GM23338 (cell line): ENCODE data around the gene LRRC58. TPM values are rescaled to one million over a fixed set of nuclear protein-coding genes. Genes with fewer than 3 reads are reported as not detected.
A peak's percentile ranks its signal among the peaks of the same experiment; 100 is the strongest.

ENCODE experiments used
- ATAC-seq: fragments of 200-7000 bp; cut with Tn5 transposase; 3 replicates; pipeline ENCODE4 v1.9.1; 2020
- DNase-seq: peaks from one replicate; pipeline ENCODE4 v3.0.0-alpha.2; 2015; ENCODE audit warnings: low spot score
- H2AFZ ChIP-seq: fragments of 200-600 bp; sonication (generic); 2 replicates; pipeline ENCODE4 v1.8.0; 2016; ENCODE audit warnings: antibody characterized with exemption, mild to moderate bottlenecking, moderate library complexity
- H3F3A ChIP-seq: fragments of 200-600 bp; sonication (generic); replicated peaks from 2 replicates; pipeline ENCODE4 v1.8.0; 2017; ENCODE audit warnings: antibody characterized with exemption, mixed run types, low read depth
- H3K27ac ChIP-seq: fragments of 200-600 bp; sonication (generic); 2 replicates; pipeline ENCODE4 v1.6.1; 2016; ENCODE audit warnings: low read depth
- H3K27me3 ChIP-seq: fragments of 200-600 bp; sonication (generic); 2 replicates; pipeline ENCODE4 v1.8.0; 2016; ENCODE audit warnings: mild to moderate bottlenecking, mixed run types, moderate library complexity; ENCODE audit not compliant: insufficient read depth
- H3K36me3 ChIP-seq: fragments of 200-600 bp; sonication (generic); 2 replicates; pipeline ENCODE4 v1.8.0; 2016; ENCODE audit warnings: mild to moderate bottlenecking; ENCODE audit not compliant: insufficient read depth
- H3K4me1 ChIP-seq: fragments of 200-600 bp; sonication (generic); 2 replicates; pipeline ENCODE4 v1.8.0; 2016; ENCODE audit warnings: mild to moderate bottlenecking, moderate library complexity; ENCODE audit not compliant: insufficient read depth
- H3K4me2 ChIP-seq: fragments of 200-600 bp; sonication (generic); 2 replicates; pipeline ENCODE4 v1.7.1; 2017; ENCODE audit warnings: mixed run types
- H3K4me3 ChIP-seq: fragments of 200-600 bp; sonication (generic); 2 replicates; pipeline ENCODE4 v1.6.1; 2016; ENCODE audit warnings: mixed run types
- H3K79me2 ChIP-seq: fragments of 200-600 bp; sonication (generic); replicated peaks from 2 replicates; pipeline ENCODE4 v1.8.0; 2017; ENCODE audit warnings: mild to moderate bottlenecking; ENCODE audit not compliant: insufficient read depth
- H3K9me2 ChIP-seq: fragments of 200-600 bp; sonication (generic); 2 replicates; pipeline ENCODE4 v1.8.0; 2017; ENCODE audit not compliant: insufficient read depth
- H4K20me1 ChIP-seq: fragments of 200-600 bp; sonication (generic); replicated peaks from 2 replicates; pipeline ENCODE4 v1.8.0; 2017; ENCODE audit warnings: mild to moderate bottlenecking; ENCODE audit not compliant: insufficient read depth
- H3K27ac Mint-ChIP-seq: 2 replicates; pipeline ENCODE4 v1.8.0; 2020; ENCODE audit warnings: inconsistent platforms, mild to moderate bottlenecking, moderate library complexity, mixed read lengths
- H3K27me3 Mint-ChIP-seq: 3 replicates; pipeline ENCODE4 v1.8.0; 2022; ENCODE audit warnings: low read depth, mild to moderate bottlenecking, moderate library complexity, mixed read lengths, inconsistent platforms; ENCODE audit not compliant: insufficient read depth, poor library complexity
- H3K36me3 Mint-ChIP-seq: 3 replicates; pipeline ENCODE4 v1.8.0; 2021; ENCODE audit warnings: low read depth, mild to moderate bottlenecking, inconsistent platforms, moderate library complexity, mixed read lengths
- H3K4me1 Mint-ChIP-seq: 3 replicates; pipeline ENCODE4 v1.8.0; 2020; ENCODE audit warnings: mild to moderate bottlenecking, inconsistent platforms, mixed read lengths
- H3K4me3 Mint-ChIP-seq: 3 replicates; pipeline ENCODE4 v1.8.0; 2021; ENCODE audit warnings: moderate library complexity, mild to moderate bottlenecking, inconsistent platforms, mixed read lengths
- H3K9me3 Mint-ChIP-seq: 3 replicates; pipeline ENCODE4 v1.8.0; 2020; ENCODE audit warnings: moderate library complexity, mild to moderate bottlenecking, inconsistent platforms, mixed read lengths
- CREB1 ChIP-seq: fragments of 250-450 bp; sonication (Bioruptor Pico); IDR thresholded peaks from 2 replicates; pipeline ENCODE4 v1.5.0; 2020; ENCODE audit warnings: low read depth, mild to moderate bottlenecking, moderate library complexity
- EZH2 ChIP-seq: fragments of 200-600 bp; sonication (generic); IDR thresholded peaks from one replicate; pipeline ENCODE4 v1.8.0; 2017; ENCODE audit warnings: antibody characterized with exemption, mild to moderate bottlenecking, low read depth; ENCODE audit not compliant: unreplicated experiment
- NANOG ChIP-seq: IDR thresholded peaks from 2 replicates; pipeline ENCODE4 v1.6.1; 2016; ENCODE audit warnings: antibody characterized with exemption, borderline replicate concordance
- POLR2AphosphoS5 ChIP-seq: IDR thresholded peaks from 2 replicates; pipeline ENCODE4 v1.6.1; 2016; ENCODE audit warnings: antibody characterized with exemption, low read depth
- ZNF114 ChIP-seq: fragments of 250-450 bp; sonication (Bioruptor Pico); IDR thresholded peaks from 2 replicates; pipeline ENCODE4 v1.5.0; 2020; ENCODE audit warnings: mild to moderate bottlenecking, moderate library complexity
- ZNF331 ChIP-seq: fragments of 250-450 bp; sonication (Bioruptor Pico); IDR thresholded peaks from 2 replicates; pipeline ENCODE4 v1.5.0; 2020; ENCODE audit warnings: low read depth, mild to moderate bottlenecking, moderate library complexity
- ZNF462 ChIP-seq: fragments of 250-450 bp; sonication (Bioruptor Pico); IDR thresholded peaks from 2 replicates; pipeline ENCODE4 v1.5.0; 2020; ENCODE audit warnings: mild to moderate bottlenecking, moderate library complexity
- polyA plus RNA-seq: library from polyadenylated mRNA; unstranded; fragments of >200 nt; fragmentation: Nextera tagmentation; extraction: Ambion mirVana; gene quantifications from 2 replicates; pipeline ENCODE4 v1.2.1, GENCODE V29; 2016
- total RNA-seq: library from RNA; depleted of rRNA; stranded (reverse); fragments of >200 nt; shearing (Covaris generic); gene quantifications from 2 replicates; pipeline ENCODE4 v1.2.3, GENCODE V29; 2014

Gene LRRC58
- total and polyA plus RNA-seq, 2 experiments from 2014 or later: 7.0 to 23.8 TPM

GRCh38 chr3:120286465-120286864 lies 62.7 kb downstream of the LRRC58 start:
- peaks cover 35% of the 10 kb centered on the region for H3K27me3 ChIP-seq
- H3K4me3 ChIP-seq: no peak overlapping the region
- no peaks in the 10 kb centered on the region for H3K79me2 ChIP-seq
- no peak overlapping the region for H3K4me3 Mint-ChIP-seq
- H3K36me3 ChIP-seq: no peaks in the 10 kb centered on the region
- no peaks in the 10 kb centered on the region for H4K20me1 ChIP-seq
- H3K36me3 Mint-ChIP-seq: peaks cover 7% of the 10 kb centered on the region; the same call in 2 of the 3 replicates
- no peak overlapping the region for H2AFZ ChIP-seq
- H3K4me1 Mint-ChIP-seq: peaks cover 21% of the 10 kb centered on the region
- H3K4me1 ChIP-seq: peaks cover 4% of the 10 kb centered on the region
- TF ChIP-seq POLR2AphosphoS5 (no peak), NANOG (no peak)
- no peaks in the 10 kb centered on the region for H3K9me2 ChIP-seq
- no peak overlapping the region for H3K27ac Mint-ChIP-seq
- ATAC-seq (no peak), DNase-seq (no peak)
- peaks cover 5% of the 10 kb centered on the region; the same call in 2 of the 3 replicates for H3K9me3 Mint-ChIP-seq
- peaks cover 29% of the 10 kb centered on the region for H3K27me3 Mint-ChIP-seq
- H3F3A ChIP-seq: no peaks in the 10 kb centered on the region
- no peak overlapping the region for H3K27ac ChIP-seq
- H3K4me2 ChIP-seq: no peak overlapping the region

DNA sequence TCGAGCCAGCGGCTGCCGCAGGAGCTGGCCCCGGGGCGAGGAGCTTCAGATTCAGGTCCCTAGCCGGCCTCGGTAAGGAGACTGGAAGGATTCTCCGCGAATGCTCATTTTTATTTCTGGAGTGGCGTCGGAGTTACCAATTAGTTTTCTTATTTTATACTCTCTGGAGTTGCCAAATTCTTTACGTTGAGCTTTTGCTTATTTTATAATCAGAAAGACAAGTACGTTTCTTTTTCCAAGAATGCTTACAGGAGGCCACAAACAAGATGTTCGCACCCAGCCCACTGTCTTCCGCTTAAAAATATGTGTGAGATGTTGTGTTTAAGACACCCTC lies 63.7 kb downstream of the LRRC58 start:
- Histone ChIP-seq H3K27me3 (peaks cover 35% of the 10 kb centered on the region), H3K36me3 (no peaks in the 10 kb centered on the region), H3K9me2 (no peaks in the 10 kb centered on the region), H3K4me3 (peak overlapping the region; percentile 77), H3K79me2 (no peaks in the 10 kb centered on the region), H4K20me1 (no peaks in the 10 kb centered on the region), H3F3A (no peaks in the 10 kb centered on the region), H2AFZ (peak overlapping the region; percentile 90; the same call in 1 of the 2 replicates), H3K4me1 (peaks cover 4% of the 10 kb centered on the region), H3K27ac (no peak overlapping the region), H3K4me2 (peak overlapping the region; percentile 93)
- ATAC-seq (peak; percentile 73; the same call in 2 of the 3 replicates), DNase-seq (no peak)
- Mint-ChIP-seq H3K36me3 (peaks cover 4% of the 10 kb centered on the region; the same call in 2 of the 3 replicates), H3K9me3 (peaks cover 3% of the 10 kb centered on the region; the same call in 2 of the 3 replicates), H3K4me1 (peaks cover 21% of the 10 kb centered on the region), H3K4me3 (peak overlapping the region; percentile 61), H3K27ac (no peak overlapping the region), H3K27me3 (peaks cover 29% of the 10 kb centered on the region)
- no peak for TF ChIP-seq ZNF331 (CRISPR knock-in tag)
- peak; percentile 65 for TF ChIP-seq EZH2
- no peak for TF ChIP-seq CREB1 (CRISPR knock-in tag)
- no peak for TF ChIP-seq ZNF114 (CRISPR knock-in tag)

DNA sequence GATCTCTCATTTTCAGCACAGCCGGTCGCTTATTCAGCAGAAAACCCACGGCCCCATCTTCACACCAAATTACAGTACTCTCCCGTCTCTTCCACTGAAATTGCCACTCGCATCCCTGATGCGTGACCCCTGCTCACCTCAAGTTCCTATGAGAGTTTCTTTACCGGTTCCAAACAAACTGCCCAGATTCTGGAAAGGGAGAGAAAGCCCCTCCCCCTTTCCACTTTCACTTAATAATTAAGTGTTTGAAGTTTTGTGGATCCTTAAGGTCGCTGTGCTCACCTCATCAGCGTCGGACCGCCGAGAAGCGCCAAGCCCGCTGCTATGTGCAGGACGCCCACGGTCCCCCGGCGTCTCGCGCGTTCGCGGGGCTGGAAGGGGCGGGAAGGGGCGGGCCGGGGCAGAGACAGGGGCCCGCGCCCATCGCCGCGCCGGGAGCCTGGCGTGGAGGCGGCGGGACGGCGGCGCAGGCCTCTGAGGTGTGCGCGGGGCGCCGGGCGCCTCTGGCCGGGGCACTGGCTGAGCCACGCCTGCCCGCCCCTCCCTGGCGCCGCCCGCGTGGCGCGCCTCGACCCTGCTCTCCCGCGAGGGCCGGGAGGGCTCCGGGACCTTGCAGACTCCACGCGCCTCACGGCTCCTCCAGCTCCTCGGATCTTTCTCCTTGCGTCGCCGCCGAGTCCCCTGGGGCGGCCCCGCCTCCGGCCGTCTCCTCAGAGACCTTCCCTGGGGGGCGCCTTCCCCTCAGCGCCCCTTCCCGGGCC lies 64.2 kb downstream of the LRRC58 start, which contains the start of gene GPR156:
Gene GPR156 (minus strand): TSS at position 476 of the 761 bp plus-strand sequence. CDS start 41,124 bp downstream, outside the sequence.
- H3K4me2 ChIP-seq: peak within 1 kb of the TSS; percentile 93
- no peak for TF ChIP-seq ZNF462 (CRISPR knock-in tag)
- TF ChIP-seq CREB1 (CRISPR knock-in tag): 0 out of 2 replicates have a peak, but pooled peaks have one; percentile 36
- H3K9me2 ChIP-seq: no peaks in the 10 kb centered on the region
- H3F3A ChIP-seq: no peaks in the 10 kb centered on the region
- peak within 1 kb of the TSS; percentile 98 for H2AFZ ChIP-seq
- peak; percentile 64 for DNase-seq
- Mint-ChIP-seq H3K36me3 (peaks cover 4% of the 10 kb centered on the region; the same call in 2 of the 3 replicates), H3K4me3 (peak within 1 kb of the TSS; percentile 73), H3K27ac (no peak within 1 kb of the TSS), H3K9me3 (no peaks in the 10 kb centered on the region; the same call in 2 of the 3 replicates), H3K27me3 (peaks cover 29% of the 10 kb centered on the region), H3K4me1 (peaks cover 21% of the 10 kb centered on the region)
- peaks cover 35% of the 10 kb centered on the region for H3K27me3 ChIP-seq
- ATAC-seq: peak; percentile 92
- H3K4me3 ChIP-seq: peak within 1 kb of the TSS; percentile 77
- H3K4me1 ChIP-seq: peaks cover 4% of the 10 kb centered on the region
- H3K27ac ChIP-seq: no peak within 1 kb of the TSS
- H3K36me3 ChIP-seq: no peaks in the 10 kb centered on the region
- H3K79me2 ChIP-seq: no peaks in the 10 kb centered on the region
- no peaks in the 10 kb centered on the region for H4K20me1 ChIP-seq
